ENCODE measurements around the gene NMRK2. TPM values are rescaled to one million over a fixed set of nuclear protein-coding genes. Genes with fewer than 3 reads are reported as not detected.

Gene NMRK2
- polyA plus RNA-seq, 1 of the 3 experiments (the other 2 are of a cell fraction), result not detected

GRCh38 chr19:3908266-3909054, 24.4 kb upstream of the NMRK2 start:
- H3K9me2 ChIP-seq, result no peaks in the 10 kb centered on the region
- DNase-seq, result no peak
- 66% methylated on average over 5 of the region's 14 CpGs for WGBS (ENCODE audit: low lambda C conversion rate)
- H2AFZ ChIP-seq (ENCODE audit: low read depth), result no peak overlapping the region
- ChIA-PET POLR2A (no interaction called here), CTCF (no interaction called here)
- no peaks in the 10 kb centered on the region for H3F3A ChIP-seq (replicated peaks; ENCODE audit: insufficient read depth)
- H3K4me3 ChIP-seq (ENCODE audit: low read depth in 2 of 2, low read length in 1 of 2), result no peak overlapping the region
- no peak overlapping the region for H3K9ac ChIP-seq
- H3K9me3 ChIP-seq, result no peaks in the 10 kb centered on the region
- H3K4me2 ChIP-seq, result no peak overlapping the region
- no peaks in the 10 kb centered on the region for H3K36me3 ChIP-seq (replicated peaks in 1 of 2; ENCODE audit: control insufficient read depth in 1 of 2, insufficient read depth in 2 of 2, low read length in 1 of 2)
- TF ChIP-seq CTCF (IDR thresholded peaks at IDR 0.05) (no peak), EP300 (IDR thresholded peaks at IDR 0.05; ENCODE audit: borderline replicate concordance in 1 of 2, low read depth in 1 of 2, low read length in 1 of 2) (no peak), MAX (IDR thresholded peaks at IDR 0.05; ENCODE audit: low read depth) (no peak), FOXM1 (IDR thresholded peaks at IDR 0.05; ENCODE audit: low read depth) (no peak), TCF12 (IDR thresholded peaks at IDR 0.05) (no peak), RCOR1 (IDR thresholded peaks at IDR 0.05; ENCODE audit: low read length) (no peak), RXRA (IDR thresholded peaks at IDR 0.05; ENCODE audit: borderline replicate concordance, low read depth) (no peak), USF2 (IDR thresholded peaks at IDR 0.05; ENCODE audit: borderline replicate concordance, low read depth, low read length) (no peak), USF1 (IDR thresholded peaks at IDR 0.05; ENCODE audit: borderline replicate concordance, low read depth) (no peak), POLR2AphosphoS5 (IDR thresholded peaks at IDR 0.05; ENCODE audit: low read depth, low read length) (no peak), FOXJ3 (CRISPR knock-in tag; IDR thresholded peaks at IDR 0.05) (no peak), ZBTB33 (IDR thresholded peaks at IDR 0.05; ENCODE audit: borderline replicate concordance, low read depth) (no peak)
- no peak overlapping the region for H3K27ac ChIP-seq (ENCODE audit: low read depth in 2 of 2, low read length in 1 of 2)
- no peaks in the 10 kb centered on the region for H3K27me3 ChIP-seq (ENCODE audit: insufficient read depth)
- no peaks in the 10 kb centered on the region for H4K20me1 ChIP-seq (ENCODE audit: insufficient read depth)
- no peaks in the 10 kb centered on the region for H3K79me2 ChIP-seq (ENCODE audit: insufficient read depth)
- no peaks in the 10 kb centered on the region for H3K4me1 ChIP-seq (ENCODE audit: control insufficient read depth in 1 of 2, insufficient read depth in 2 of 2, low read depth in 1 of 2, low read length in 1 of 2)

All from SK-N-SH (cell line).